ENCODE results near the gene WDR49.

The WDR49 gene

DNA sequence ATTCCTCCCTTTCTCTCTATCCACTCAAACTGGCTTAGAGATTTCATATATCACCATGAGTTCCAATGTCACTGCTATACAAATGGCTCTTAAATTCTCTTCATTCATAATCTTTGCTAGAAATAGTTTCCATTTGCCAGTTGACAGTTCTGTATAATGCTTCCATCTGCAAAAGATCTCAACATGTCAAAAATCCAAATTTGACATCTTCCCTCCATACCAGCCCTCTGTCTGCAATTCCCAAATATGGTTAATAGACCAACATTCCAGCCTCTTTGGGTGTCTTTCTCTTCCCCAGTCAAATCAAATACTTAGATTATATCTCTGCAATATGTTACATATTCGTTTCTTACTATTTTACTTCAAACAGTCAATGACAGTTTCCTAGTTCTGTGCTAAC is 115.7 kb downstream of the WDR49 start:
- POLR2A ChIA-PET = no interaction called here
- Histone ChIP-seq H3K27ac (ENCODE audit: extremely low read depth, low read depth, low read length) (no peak overlapping the region), H3K9me3 (ENCODE audit: control insufficient read depth, insufficient read depth, low read depth, low read length) (no peaks in the 10 kb centered on the region), H3K4me3 (ENCODE audit: low read depth, low read length) (no peak overlapping the region), H3K36me3 (ENCODE audit: control insufficient read depth in 2 of 2, insufficient read depth in 1 of 2, low read length in 2 of 2) (no peaks in the 10 kb centered on the region), H3K4me1 (ENCODE audit: control insufficient read depth, insufficient read depth, low read length) (no peaks in the 10 kb centered on the region)
- CTCF ChIA-PET = no interaction called here
- TF ChIP-seq ZXDB (tag by site-specific recombination; IDR thresholded peaks at IDR 0.05) = no peak
- no peak for TF ChIP-seq GLIS1 (tag by site-specific recombination; IDR thresholded peaks at IDR 0.05)
- TF ChIP-seq, protein P1, sequence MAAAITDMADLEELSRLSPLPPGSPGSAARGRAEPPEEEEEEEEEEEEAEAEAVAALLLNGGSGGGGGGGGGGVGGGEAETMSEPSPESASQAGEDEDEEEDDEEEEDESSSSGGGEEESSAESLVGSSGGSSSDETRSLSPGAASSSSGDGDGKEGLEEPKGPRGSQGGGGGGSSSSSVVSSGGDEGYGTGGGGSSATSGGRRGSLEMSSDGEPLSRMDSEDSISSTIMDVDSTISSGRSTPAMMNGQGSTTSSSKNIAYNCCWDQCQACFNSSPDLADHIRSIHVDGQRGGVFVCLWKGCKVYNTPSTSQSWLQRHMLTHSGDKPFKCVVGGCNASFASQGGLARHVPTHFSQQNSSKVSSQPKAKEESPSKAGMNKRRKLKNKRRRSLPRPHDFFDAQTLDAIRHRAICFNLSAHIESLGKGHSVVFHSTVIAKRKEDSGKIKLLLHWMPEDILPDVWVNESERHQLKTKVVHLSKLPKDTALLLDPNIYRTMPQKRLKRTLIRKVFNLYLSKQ (tag by site-specific recombination; IDR thresholded peaks at IDR 0.05; ENCODE audit: borderline replicate concordance) = no peak
- TF ChIP-seq TCF7L2 (IDR thresholded peaks at IDR 0.05; ENCODE audit: borderline replicate concordance, low read depth, low read length) = no peak
- no peak for TF ChIP-seq KLF7 (tag by site-specific recombination; IDR thresholded peaks at IDR 0.05; ENCODE audit: borderline replicate concordance)
- no peak for TF ChIP-seq ZNF274 (IDR thresholded peaks at IDR 0.05; ENCODE audit: low read length)
- no peak for TF ChIP-seq ZNF274 (tag by site-specific recombination; IDR thresholded peaks at IDR 0.05; ENCODE audit: borderline replicate concordance)
- TF ChIP-seq ZNF221 (tag by site-specific recombination; IDR thresholded peaks at IDR 0.05; ENCODE audit: borderline replicate concordance) = no peak
- no peak for TF ChIP-seq ZBTB21 (tag by site-specific recombination; IDR thresholded peaks at IDR 0.05)
- TF ChIP-seq, protein P2, sequence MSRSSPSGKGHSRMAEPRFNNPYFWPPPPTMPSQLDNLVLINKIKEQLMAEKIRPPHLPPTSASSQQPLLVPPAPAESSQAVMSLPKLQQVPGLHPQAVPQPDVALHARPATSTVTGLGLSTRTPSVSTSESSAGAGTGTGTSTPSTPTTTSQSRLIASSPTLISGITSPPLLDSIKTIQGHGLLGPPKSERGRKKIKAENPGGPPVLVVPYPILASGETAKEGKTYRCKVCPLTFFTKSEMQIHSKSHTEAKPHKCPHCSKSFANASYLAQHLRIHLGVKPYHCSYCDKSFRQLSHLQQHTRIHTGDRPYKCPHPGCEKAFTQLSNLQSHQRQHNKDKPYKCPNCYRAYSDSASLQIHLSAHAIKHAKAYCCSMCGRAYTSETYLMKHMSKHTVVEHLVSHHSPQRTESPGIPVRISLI (tag by site-specific recombination; IDR thresholded peaks at IDR 0.05) = no peak
- TF ChIP-seq ZNF16 (tag by site-specific recombination; IDR thresholded peaks at IDR 0.05; ENCODE audit: low read depth) = no peak
- TF ChIP-seq ZNF112 (tag by site-specific recombination; IDR thresholded peaks at IDR 0.05) = no peak
- no peak for TF ChIP-seq ZNF629 (tag by site-specific recombination; IDR thresholded peaks at IDR 0.05)
- TF ChIP-seq ZNF433 (tag by site-specific recombination; IDR thresholded peaks at IDR 0.05; ENCODE audit: low read depth) = no peak

DNA sequence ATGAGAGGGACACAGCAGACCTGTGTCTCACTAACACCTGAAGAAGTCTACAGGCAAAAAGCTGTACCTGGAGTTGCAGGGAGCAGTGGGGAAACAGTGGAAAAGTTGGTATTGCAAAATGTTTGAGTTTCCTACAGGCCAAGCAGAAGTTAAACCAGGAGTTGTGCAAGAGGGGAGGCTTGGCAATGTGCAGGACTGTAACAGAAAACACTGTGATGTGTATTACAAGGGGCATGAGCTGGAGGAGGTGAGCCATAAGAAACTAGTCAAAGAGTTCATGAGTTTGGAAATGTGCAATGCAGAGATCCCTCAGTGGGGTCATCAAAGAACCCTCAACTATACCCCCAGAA is 132.8 kb downstream of the WDR49 start:
- TF ChIP-seq ZNF701 (tag by site-specific recombination; IDR thresholded peaks at IDR 0.05) = no peak
- TF ChIP-seq ZNF529 (tag by site-specific recombination; IDR thresholded peaks at IDR 0.05; ENCODE audit: insufficient replicate concordance) = no peak
- no peak for TF ChIP-seq ZNF2 (tag by site-specific recombination; IDR thresholded peaks at IDR 0.05)
- TF ChIP-seq SP7 (tag by site-specific recombination; IDR thresholded peaks at IDR 0.05) = no peak
- TF ChIP-seq SALL2 (tag by site-specific recombination; IDR thresholded peaks at IDR 0.05; ENCODE audit: borderline replicate concordance) = no peak
- no peak for TF ChIP-seq PRDM1 (tag by site-specific recombination; IDR thresholded peaks at IDR 0.05)
- TF ChIP-seq ZNF16 (tag by site-specific recombination; IDR thresholded peaks at IDR 0.05; ENCODE audit: low read depth) = no peak
- no peak for TF ChIP-seq ZNF416 (tag by site-specific recombination; IDR thresholded peaks at IDR 0.05)
- no peak for TF ChIP-seq ZNF138 (tag by site-specific recombination; IDR thresholded peaks at IDR 0.05; ENCODE audit: borderline replicate concordance)
- no peak for TF ChIP-seq ZNF223 (tag by site-specific recombination; IDR thresholded peaks at IDR 0.05)
- no peak for TF ChIP-seq ZNF843 (tag by site-specific recombination; IDR thresholded peaks at IDR 0.05)
- TF ChIP-seq TRIM28 (IDR thresholded peaks at IDR 0.05; ENCODE audit: borderline replicate concordance, low read length) = no peak
- TF ChIP-seq, protein P3, sequence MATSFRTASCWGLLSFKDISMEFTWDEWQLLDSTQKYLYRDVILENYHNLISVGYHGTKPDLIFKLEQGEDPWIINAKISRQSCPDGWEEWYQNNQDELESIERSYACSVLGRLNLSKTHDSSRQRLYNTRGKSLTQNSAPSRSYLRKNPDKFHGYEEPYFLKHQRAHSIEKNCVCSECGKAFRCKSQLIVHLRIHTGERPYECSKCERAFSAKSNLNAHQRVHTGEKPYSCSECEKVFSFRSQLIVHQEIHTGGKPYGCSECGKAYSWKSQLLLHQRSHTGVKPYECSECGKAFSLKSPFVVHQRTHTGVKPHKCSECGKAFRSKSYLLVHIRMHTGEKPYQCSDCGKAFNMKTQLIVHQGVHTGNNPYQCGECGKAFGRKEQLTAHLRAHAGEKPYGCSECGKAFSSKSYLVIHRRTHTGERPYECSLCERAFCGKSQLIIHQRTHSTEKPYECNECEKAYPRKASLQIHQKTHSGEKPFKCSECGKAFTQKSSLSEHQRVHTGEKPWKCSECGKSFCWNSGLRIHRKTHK (tag by site-specific recombination; IDR thresholded peaks at IDR 0.05) = no peak
- no peak for TF ChIP-seq IKZF3 (tag by site-specific recombination; IDR thresholded peaks at IDR 0.05)
- no peak for TF ChIP-seq ZNF292 (tag by site-specific recombination; IDR thresholded peaks at IDR 0.05; ENCODE audit: borderline replicate concordance, low read depth)
- no peak for TF ChIP-seq KLF16 (tag by site-specific recombination; IDR thresholded peaks at IDR 0.05)
- TF ChIP-seq ZNF560 (tag by site-specific recombination; IDR thresholded peaks at IDR 0.05; ENCODE audit: borderline replicate concordance) = no peak
- no peak for TF ChIP-seq ZNF175 (tag by site-specific recombination; IDR thresholded peaks at IDR 0.05)
- no peak for TF ChIP-seq ZNF37A (tag by site-specific recombination; IDR thresholded peaks at IDR 0.05)
- Histone ChIP-seq H3K27ac (ENCODE audit: extremely low read depth, low read depth, low read length) (no peak overlapping the region), H3K4me1 (ENCODE audit: control insufficient read depth, insufficient read depth, low read length) (no peaks in the 10 kb centered on the region), H3K36me3 (ENCODE audit: control insufficient read depth in 2 of 2, insufficient read depth in 1 of 2, low read length in 2 of 2) (no peaks in the 10 kb centered on the region), H3K9me3 (ENCODE audit: control insufficient read depth, insufficient read depth, low read depth, low read length) (no peaks in the 10 kb centered on the region), H3K4me3 (ENCODE audit: low read depth, low read length) (no peak overlapping the region)
- POLR2A ChIA-PET = no interaction called here
- CTCF ChIA-PET = no interaction called here

Data from HEK293 (cell line).